IPS-18a (cell line): ENCODE measurements around the gene MYEF2.
A peak's percentile ranks its signal among the peaks of the same experiment; 100 is the strongest.

Experiments used
- H3K27ac ChIP-seq: one replicate; pipeline ENCODE4 v1.5.1; 2013; ENCODE audit warnings: low read length
- H3K27me3 ChIP-seq: one replicate; pipeline ENCODE4 v1.6.1; 2013; ENCODE audit warnings: mild to moderate bottlenecking, low read length; ENCODE audit not compliant: control insufficient read depth, insufficient read depth
- H3K36me3 ChIP-seq: one replicate; pipeline ENCODE4 v1.6.1; 2013; ENCODE audit warnings: low read depth, low read length; ENCODE audit not compliant: control insufficient read depth
- H3K4me1 ChIP-seq: one replicate; pipeline ENCODE4 v1.6.1; 2013; ENCODE audit warnings: low read depth, low read length; ENCODE audit not compliant: control insufficient read depth
- H3K4me3 ChIP-seq: one replicate; pipeline ENCODE4 v1.5.1; 2013; ENCODE audit warnings: low read length
- H3K9ac ChIP-seq: one replicate; pipeline ENCODE4 v1.6.1; 2013; ENCODE audit warnings: mild to moderate bottlenecking, low read length, moderate library complexity
- H3K9me3 ChIP-seq: one replicate; pipeline ENCODE4 v1.6.1; 2013; ENCODE audit warnings: low read depth, low read length; ENCODE audit not compliant: control insufficient read depth

MYEF2 gene

DNA sequence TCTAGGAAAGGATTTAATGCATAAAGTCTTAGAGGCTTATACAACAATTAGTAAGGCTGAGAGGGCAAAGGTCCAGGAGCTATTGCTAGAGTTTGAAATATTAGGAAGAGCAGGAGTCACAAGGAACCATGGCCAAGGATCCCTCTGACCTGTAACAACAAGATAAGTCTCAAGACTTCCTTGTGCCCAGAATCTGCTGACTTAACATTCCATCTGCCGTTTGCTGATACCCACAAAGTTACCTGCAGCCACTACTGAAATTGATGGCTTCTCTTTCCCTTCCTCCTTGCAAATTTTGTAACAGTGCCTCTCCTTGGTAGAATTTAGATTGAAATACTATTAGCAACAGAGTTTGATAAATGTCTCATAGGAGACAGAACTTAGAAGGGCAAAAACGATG, 4.7 kb upstream of the MYEF2 start:
- peaks cover 11% of the 10 kb centered on the region for H3K4me1 ChIP-seq
- H3K27me3 ChIP-seq: no peaks in the 10 kb centered on the region
- no peaks in the 10 kb centered on the region for H3K36me3 ChIP-seq
- no peak overlapping the region for H3K9ac ChIP-seq
- no peak overlapping the region for H3K4me3 ChIP-seq
- H3K27ac ChIP-seq: no peak overlapping the region
- H3K9me3 ChIP-seq: no peaks in the 10 kb centered on the region

DNA sequence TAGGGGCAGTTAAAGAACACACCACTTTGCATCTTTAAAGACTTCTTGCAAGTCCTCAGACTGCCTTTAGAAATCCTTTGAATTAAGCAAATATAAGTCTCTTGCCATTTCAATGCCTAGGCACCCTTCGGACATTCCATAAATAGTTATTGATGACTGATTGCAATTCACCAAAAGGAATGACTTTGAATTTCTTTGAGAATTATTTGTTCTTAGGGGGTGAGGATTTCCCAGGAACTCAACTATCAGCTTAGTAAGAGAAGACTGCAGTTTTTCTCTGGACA, 495 bp upstream of the MYEF2 start:
- no peaks in the 10 kb centered on the region for H3K36me3 ChIP-seq
- peak overlapping the region; percentile 89 for H3K4me3 ChIP-seq
- peak overlapping the region; percentile 91 for H3K9ac ChIP-seq
- H3K27ac ChIP-seq: peak overlapping the region; percentile 30
- H3K27me3 ChIP-seq: no peaks in the 10 kb centered on the region
- H3K4me1 ChIP-seq: peaks cover 22% of the 10 kb centered on the region
- H3K9me3 ChIP-seq: no peaks in the 10 kb centered on the region

DNA sequence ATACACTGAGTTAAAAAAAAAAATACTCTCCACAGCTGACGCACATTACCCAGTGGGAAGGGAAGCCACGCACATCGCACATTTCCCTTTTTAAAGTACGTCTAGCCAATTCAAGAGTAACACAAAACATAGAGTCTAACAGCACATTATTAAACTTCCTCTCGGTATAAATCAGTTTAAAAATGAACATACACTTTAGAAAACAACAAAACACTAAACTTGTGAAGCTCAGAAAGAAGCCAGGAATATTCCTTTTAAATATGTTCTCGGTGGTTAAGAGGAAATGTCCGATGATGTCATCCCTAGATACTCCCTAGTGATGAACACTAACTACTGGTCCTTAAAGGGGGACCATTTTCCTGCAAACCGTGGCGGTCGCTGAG, 721 bp downstream of the MYEF2 start:
- H3K9ac ChIP-seq: peak overlapping the region; percentile 91
- H3K4me3 ChIP-seq: peak overlapping the region; percentile 89
- H3K4me1 ChIP-seq: peaks cover 26% of the 10 kb centered on the region
- H3K9me3 ChIP-seq: no peaks in the 10 kb centered on the region
- no peaks in the 10 kb centered on the region for H3K27me3 ChIP-seq
- no peaks in the 10 kb centered on the region for H3K36me3 ChIP-seq
- peak overlapping the region; percentile 47 for H3K27ac ChIP-seq

DNA sequence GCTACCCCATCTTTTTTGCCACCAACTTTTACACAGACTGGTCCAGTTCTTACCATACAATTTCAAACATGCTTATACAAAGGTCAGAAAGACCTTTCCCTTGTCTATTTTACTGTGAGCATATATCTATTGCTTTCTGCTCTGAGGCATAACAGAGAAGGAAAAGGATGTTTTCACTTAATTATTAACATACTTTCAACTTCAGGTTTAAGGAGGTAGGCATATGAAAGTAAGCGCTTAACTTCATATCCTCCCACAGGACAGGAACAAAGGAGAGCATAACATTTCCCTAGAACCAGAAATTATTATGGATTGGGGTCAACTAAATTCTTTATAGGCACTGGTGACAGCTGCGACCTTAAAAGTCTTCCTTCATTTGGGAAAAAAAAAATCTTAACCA, 1.1 kb downstream of the MYEF2 start:
- H3K27ac ChIP-seq: no peak overlapping the region
- H3K9ac ChIP-seq: peak overlapping the region; percentile 91
- no peaks in the 10 kb centered on the region for H3K36me3 ChIP-seq
- no peaks in the 10 kb centered on the region for H3K9me3 ChIP-seq
- H3K4me1 ChIP-seq: peaks cover 26% of the 10 kb centered on the region
- H3K27me3 ChIP-seq: no peaks in the 10 kb centered on the region
- H3K4me3 ChIP-seq: peak overlapping the region; percentile 89

DNA sequence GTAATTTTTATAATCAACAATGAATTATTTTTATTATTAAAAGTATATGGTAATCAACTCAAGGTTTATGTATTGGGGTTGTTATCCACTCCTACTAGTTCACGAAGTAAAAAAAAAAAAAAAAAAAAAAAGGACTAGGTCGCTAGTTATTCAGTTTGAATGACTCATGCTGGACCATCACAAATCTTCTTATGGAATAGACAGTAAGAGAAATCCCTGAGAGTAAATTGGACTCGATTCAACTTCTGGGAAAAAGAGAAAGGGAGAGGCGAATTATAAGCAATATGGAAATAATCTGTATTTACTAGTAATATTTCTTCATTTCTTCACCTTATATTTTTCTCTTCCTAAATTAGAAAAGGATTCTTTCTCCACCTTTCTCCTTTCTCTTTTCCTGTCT, 2.0 kb downstream of the MYEF2 start:
- H3K4me1 ChIP-seq: peaks cover 31% of the 10 kb centered on the region
- H3K9me3 ChIP-seq: no peaks in the 10 kb centered on the region
- no peaks in the 10 kb centered on the region for H3K36me3 ChIP-seq
- H3K27me3 ChIP-seq: no peaks in the 10 kb centered on the region
- no peak overlapping the region for H3K27ac ChIP-seq
- no peak overlapping the region for H3K9ac ChIP-seq
- H3K4me3 ChIP-seq: peak overlapping the region; percentile 89

DNA sequence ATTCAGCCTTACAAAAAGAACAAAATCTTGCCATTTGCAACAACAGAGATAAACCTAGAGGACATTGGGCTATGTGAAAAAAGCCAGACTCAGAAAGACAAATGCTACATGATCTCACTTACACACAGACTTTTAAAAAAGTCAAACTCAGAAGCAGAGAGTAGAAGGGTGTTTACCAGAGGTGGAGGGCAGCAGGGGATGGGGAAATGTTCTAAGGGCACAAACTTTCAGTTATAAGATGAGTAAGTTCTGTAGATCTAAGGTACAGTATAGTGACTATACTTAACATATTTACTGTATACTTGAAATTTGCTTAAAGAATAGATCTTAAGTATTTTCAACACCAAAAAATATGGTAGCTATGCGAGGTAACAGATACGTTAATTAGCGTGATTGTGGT, 3.0 kb downstream of the MYEF2 start:
- no peaks in the 10 kb centered on the region for H3K27me3 ChIP-seq
- H3K9ac ChIP-seq: no peak overlapping the region
- H3K27ac ChIP-seq: no peak overlapping the region
- H3K4me3 ChIP-seq: no peak overlapping the region
- H3K9me3 ChIP-seq: no peaks in the 10 kb centered on the region
- H3K36me3 ChIP-seq: no peaks in the 10 kb centered on the region
- H3K4me1 ChIP-seq: peaks cover 38% of the 10 kb centered on the region

DNA sequence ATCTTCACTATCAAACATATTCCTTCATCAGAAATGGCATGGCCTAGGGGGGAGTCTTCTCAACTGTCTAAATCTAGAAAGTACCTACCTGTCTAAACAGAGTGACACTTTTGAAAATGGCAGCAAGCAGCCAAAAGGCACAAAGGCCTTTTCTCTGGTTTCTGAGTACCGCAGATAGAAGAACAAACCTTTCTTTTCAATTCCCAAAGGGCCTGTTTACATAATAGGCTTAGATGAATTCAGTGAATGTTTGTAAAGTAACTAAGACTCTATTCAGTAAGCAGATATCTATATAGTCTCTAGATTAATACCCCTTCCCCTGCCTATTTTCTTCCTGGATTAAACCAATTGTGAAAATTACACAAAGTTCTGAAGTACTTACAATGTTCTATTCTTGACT, 7.1 kb downstream of the MYEF2 start:
- no peak overlapping the region for H3K27ac ChIP-seq
- no peak overlapping the region for H3K4me3 ChIP-seq
- H3K9ac ChIP-seq: no peak overlapping the region
- no peaks in the 10 kb centered on the region for H3K9me3 ChIP-seq
- H3K4me1 ChIP-seq: peaks cover 16% of the 10 kb centered on the region
- no peaks in the 10 kb centered on the region for H3K27me3 ChIP-seq
- peaks cover 22% of the 10 kb centered on the region for H3K36me3 ChIP-seq

DNA sequence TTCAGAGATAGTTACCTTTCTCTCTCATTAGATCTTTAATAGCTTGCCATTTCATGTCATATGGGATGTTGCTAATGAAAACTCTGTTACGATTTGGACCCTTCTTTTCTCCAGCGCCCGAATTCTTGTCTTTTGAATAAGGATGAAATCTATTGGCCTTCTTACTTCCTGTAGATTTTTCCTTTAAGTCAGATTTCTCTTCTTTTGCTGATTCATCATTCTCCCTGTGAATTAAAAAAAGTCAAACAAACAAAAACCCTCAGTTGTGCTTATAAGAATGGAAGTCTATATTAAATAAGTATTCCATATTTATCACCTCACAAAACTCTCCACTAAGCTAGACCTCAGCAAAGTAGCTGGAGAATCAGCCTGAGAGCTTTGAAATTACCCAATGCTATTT, 9.5 kb downstream of the MYEF2 start:
- Histone ChIP-seq H3K9ac (no peak overlapping the region), H3K4me1 (peaks cover 16% of the 10 kb centered on the region), H3K27ac (no peak overlapping the region)

DNA sequence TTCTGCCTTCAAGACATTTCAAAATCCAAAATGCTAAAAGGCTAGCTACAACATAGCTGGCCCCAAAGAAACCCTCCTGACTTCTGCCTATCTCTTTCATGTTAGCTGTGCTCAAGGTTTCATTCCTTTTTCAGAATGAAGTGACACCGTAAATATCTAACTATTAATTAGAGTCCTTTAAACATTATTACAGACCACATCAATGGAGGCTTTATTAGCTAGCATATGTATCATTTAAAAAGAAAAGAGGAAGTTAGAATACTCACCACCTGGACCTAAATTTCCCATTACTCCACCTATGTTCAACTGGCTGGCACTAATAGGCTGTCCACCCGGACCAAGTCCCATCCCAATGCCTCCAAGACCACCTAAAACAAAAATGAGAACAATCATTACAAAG, 24.6 kb downstream of the MYEF2 start:
- Histone ChIP-seq H3K9me3 (no peaks in the 10 kb centered on the region), H3K27me3 (no peaks in the 10 kb centered on the region), H3K36me3 (peaks cover 59% of the 10 kb centered on the region), H3K9ac (no peak overlapping the region), H3K4me1 (peaks cover 21% of the 10 kb centered on the region), H3K27ac (no peak overlapping the region), H3K4me3 (no peak overlapping the region)

More for the DNA sequence above, 9.5 kb downstream of the MYEF2 start:
- Histone ChIP-seq H3K36me3 (peaks cover 42% of the 10 kb centered on the region), H3K9me3 (no peaks in the 10 kb centered on the region), H3K27me3 (no peaks in the 10 kb centered on the region), H3K4me3 (no peak overlapping the region)

DNA sequence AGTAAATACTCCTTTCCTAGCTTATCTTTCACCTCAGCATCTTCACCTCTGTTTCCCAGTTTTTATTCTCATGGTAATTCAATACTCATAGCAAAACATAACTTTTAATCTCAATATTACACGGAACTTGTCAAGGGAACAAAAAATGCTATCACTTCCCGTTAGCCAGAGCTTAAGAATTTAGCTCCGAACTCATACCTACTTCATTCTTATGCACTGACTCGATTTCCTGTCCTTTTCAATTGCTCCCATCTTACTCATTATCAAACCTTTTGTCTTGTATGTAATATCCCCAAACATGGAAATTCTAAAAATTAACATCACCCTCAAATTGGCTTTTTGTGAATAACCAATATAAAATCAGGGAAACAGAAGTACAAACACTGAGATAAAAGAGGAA, 28.2 kb downstream of the MYEF2 start:
- Histone ChIP-seq H3K27ac (no peak overlapping the region), H3K36me3 (peaks cover 72% of the 10 kb centered on the region), H3K9ac (peak overlapping the region; percentile 27), H3K4me3 (peak overlapping the region; percentile 7), H3K9me3 (no peaks in the 10 kb centered on the region), H3K27me3 (no peaks in the 10 kb centered on the region), H3K4me1 (peaks cover 21% of the 10 kb centered on the region)

DNA sequence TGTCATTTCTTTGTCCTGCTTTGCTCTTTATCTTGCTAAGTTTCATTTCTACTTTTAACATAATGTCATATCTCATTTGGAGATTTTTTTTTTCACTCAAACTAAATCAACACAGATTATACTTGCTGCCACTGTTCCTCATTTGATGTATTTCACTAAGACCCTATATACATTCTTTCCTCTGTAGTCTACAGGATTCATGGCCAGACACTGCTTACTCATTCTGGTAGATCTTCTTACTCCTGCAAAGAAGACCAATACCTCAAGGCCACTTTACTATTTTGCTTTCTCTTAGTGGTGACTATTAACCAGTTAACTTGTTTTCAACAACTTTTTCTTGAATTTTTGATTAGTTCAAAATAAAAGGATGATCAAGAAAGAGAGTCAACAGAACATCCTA, 30.7 kb downstream of the MYEF2 start:
- H3K4me3 ChIP-seq: no peak overlapping the region
- no peak overlapping the region for H3K27ac ChIP-seq
- no peaks in the 10 kb centered on the region for H3K9me3 ChIP-seq
- no peaks in the 10 kb centered on the region for H3K27me3 ChIP-seq
- H3K9ac ChIP-seq: no peak overlapping the region
- peaks cover 68% of the 10 kb centered on the region for H3K36me3 ChIP-seq
- H3K4me1 ChIP-seq: peaks cover 21% of the 10 kb centered on the region

DNA sequence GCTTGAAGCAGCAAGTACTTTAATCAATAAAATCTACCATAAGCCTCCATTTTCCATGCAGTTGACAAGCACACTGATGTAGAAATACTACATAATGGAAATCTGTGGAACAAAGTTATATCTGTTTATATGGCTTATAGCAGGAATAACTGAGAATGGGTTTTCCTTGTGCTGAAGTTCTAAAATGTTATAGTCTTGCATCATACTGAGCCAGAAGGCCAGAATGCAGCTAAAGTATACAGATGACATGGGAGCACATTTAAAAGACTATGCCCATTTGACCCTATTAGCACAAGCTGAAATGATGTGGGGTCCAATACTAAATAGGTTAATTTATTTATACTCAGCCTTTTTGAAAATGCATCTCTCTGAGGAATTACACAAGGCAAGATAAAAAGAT, 32.2 kb downstream of the MYEF2 start:
- no peak overlapping the region for H3K9ac ChIP-seq
- H3K27ac ChIP-seq: no peak overlapping the region
- peaks cover 14% of the 10 kb centered on the region for H3K4me1 ChIP-seq
- no peaks in the 10 kb centered on the region for H3K27me3 ChIP-seq
- no peak overlapping the region for H3K4me3 ChIP-seq
- no peaks in the 10 kb centered on the region for H3K9me3 ChIP-seq
- H3K36me3 ChIP-seq: peaks cover 60% of the 10 kb centered on the region

DNA sequence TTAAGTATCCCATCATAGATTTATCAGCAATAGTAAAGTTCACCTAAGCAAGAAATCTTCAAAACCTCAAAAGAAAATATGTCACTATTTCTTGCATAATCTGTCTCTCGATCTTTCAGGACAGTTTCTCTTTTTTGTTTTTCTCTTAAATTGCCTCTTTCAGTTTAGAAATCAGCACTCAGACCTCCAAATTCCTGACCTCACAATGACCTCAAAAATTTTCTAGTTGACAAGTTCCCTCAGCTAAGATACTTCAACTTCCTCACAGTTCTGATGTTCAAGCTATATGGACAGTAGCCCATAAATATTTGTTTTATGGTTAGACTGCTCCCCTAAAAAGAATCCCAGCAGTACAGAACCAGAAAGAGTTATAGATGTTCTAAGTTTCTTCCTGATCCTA, 33.2 kb downstream of the MYEF2 start:
- Histone ChIP-seq H3K4me1 (peaks cover 4% of the 10 kb centered on the region), H3K4me3 (no peak overlapping the region), H3K27ac (no peak overlapping the region), H3K9me3 (no peaks in the 10 kb centered on the region), H3K9ac (no peak overlapping the region), H3K27me3 (no peaks in the 10 kb centered on the region), H3K36me3 (peaks cover 57% of the 10 kb centered on the region)
